Small intestine (tissue), 7 donors: ENCODE data around the gene TRAF2. TPM values are rescaled to one million over a fixed set of nuclear protein-coding genes. Genes with fewer than 3 reads are reported as not detected.

Source experiments
- DNase-seq, 2 donors: peaks; one replicate each; pipeline versions ENCODE4 v3.0.0 to v3.0.0-alpha.2; 2013
- FAIRE-seq: peaks from 2 replicates; lab custom pipeline; 2012; peaks lifted over from hg19 to GRCh38; lab: Jason Lieb, UNC
- H3K27ac ChIP-seq, 3 donors: one replicate each; pipeline ENCODE4 v1.5.1; 2013; ENCODE audit warnings: low read length in 2 of 3, mild to moderate bottlenecking in 2 of 3, control low read depth in 1 of 3, inconsistent platforms in 1 of 3, low read depth in 1 of 3, moderate library complexity in 1 of 3
- H3K27me3 ChIP-seq, 3 donors: one replicate each; pipeline ENCODE4 v1.6.1; 2013; ENCODE audit warnings: low read length in 3 of 3, inconsistent platforms in 1 of 3; ENCODE audit not compliant: control insufficient read depth in 3 of 3, insufficient read depth in 3 of 3
- H3K36me3 ChIP-seq, 3 donors: one replicate each; pipeline ENCODE4 v1.6.1; 2013; ENCODE audit warnings: low read length in 3 of 3, inconsistent platforms in 1 of 3, low read depth in 1 of 3, mild to moderate bottlenecking in 1 of 3, moderate library complexity in 1 of 3; ENCODE audit not compliant: control insufficient read depth in 3 of 3, insufficient read depth in 2 of 3
- H3K4me1 ChIP-seq, 3 donors: one replicate each; pipeline ENCODE4 v1.6.1; 2013; ENCODE audit warnings: low read length in 2 of 3, inconsistent platforms in 1 of 3, low read depth in 1 of 3, mild to moderate bottlenecking in 1 of 3, moderate library complexity in 1 of 3; ENCODE audit not compliant: control insufficient read depth in 3 of 3, insufficient read depth in 2 of 3
- H3K4me3 ChIP-seq, 3 donors: one replicate each; pipeline ENCODE4 v1.5.1; 2013; ENCODE audit warnings: low read length in 3 of 3, control low read depth in 1 of 3, inconsistent platforms in 1 of 3, low read depth in 1 of 3, mild to moderate bottlenecking in 1 of 3, moderate library complexity in 1 of 3
- H3K9me3 ChIP-seq, 2 donors: one replicate each; pipeline ENCODE4 v1.6.1; 2013; ENCODE audit warnings: low read depth in 1 of 2, low read length in 1 of 2; ENCODE audit not compliant: control insufficient read depth in 2 of 2, insufficient read depth in 1 of 2
- WGBS, 3 donors: extraction: QIAGEN DNeasy Blood & Tissue Kit; methylation state at CpG; one replicate each; pipeline ENCODE4 v1.1.7; 2013; 5-methylcytosine and 5-hydroxymethylcytosine counted together
- polyA plus RNA-seq, 4 donors: library from polyadenylated mRNA; stranded (reverse) in 3 of 4; unstranded in 1 of 4; fragments of 200-250 nt in 3 of 4; fragments of 120-200 nt in 1 of 4; gene quantifications; one replicate each; pipeline versions ENCODE4 v1.2.1 to v1.2.3, GENCODE V29; 2013
- donor health status: healthy with polysubstance abuse.
- donor health status: control.
- donor health status: control.
- donor health status: Bipolar disorder and iron deficiency.
- donor health status: healthy.

The TRAF2 gene
- polyA plus RNA-seq, 4 donors = 11.2 to 20.9 (median 13.8) TPM

DNA sequence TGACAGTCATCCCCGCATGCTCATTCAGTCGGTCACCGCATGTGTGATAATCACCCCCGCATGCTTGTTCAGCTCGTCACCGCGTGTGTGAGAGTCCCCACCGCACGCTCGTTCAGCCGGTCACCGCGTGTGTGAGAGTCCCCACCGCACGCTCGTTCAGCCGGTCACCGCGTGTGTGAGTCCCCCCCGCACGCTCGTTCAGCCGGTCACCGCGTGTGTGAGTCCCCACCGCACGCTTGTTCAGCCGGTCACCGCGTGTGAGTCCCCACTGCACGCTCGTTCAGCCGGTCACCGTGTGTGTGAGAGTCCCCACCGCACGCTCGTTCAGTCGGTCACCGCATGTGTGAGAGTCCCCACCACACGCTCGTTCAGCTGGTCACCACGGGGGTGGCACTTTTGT lies 3.5 kb downstream of the TRAF2 start:
- peaks cover 0 to 49% (median 0%) of the 10 kb centered on the region in 3 donors for H3K36me3 ChIP-seq
- no peak overlapping the region for H3K4me3 ChIP-seq
- H3K9me3 ChIP-seq = no peaks in the 10 kb centered on the region
- H3K27ac ChIP-seq = no peak overlapping the region
- WGBS, 3 donors = 95 to 96% (median 95%) methylated on average over 42 of the region's 42 CpGs
- peaks cover 0 to 5% (median 0%) of the 10 kb centered on the region in 3 donors for H3K4me1 ChIP-seq
- H3K27me3 ChIP-seq = no peaks in the 10 kb centered on the region
- no peak for DNase-seq
- FAIRE-seq = no peak

DNA sequence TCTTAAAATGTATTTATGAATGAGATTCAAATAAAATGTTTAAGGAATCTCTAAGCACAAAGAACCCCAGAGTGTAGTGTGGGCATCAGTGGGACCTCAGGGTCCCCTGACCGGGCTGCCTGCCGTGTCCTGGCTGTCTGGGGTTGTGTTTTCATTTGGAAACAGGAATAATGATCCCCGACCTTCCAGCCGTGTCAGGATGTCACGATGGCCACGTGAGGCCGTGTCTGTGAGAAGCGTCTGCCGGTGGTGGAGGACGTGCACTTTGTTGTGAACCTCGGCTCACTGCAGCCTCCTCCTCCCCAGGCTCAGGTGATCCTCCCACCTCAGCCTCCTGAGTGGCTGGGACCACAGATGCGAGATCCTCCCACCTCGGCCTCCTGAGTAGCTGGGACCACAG lies 4.3 kb downstream of the TRAF2 start:
- no peak for FAIRE-seq
- Histone ChIP-seq H3K27me3 (no peaks in the 10 kb centered on the region), H3K9me3 (no peaks in the 10 kb centered on the region), H3K27ac (no peak overlapping the region), H3K4me3 (no peak overlapping the region), H3K36me3 (peaks cover 0 to 57% (median 0%) of the 10 kb centered on the region in 3 donors), H3K4me1 (peaks cover 0 to 4% (median 0%) of the 10 kb centered on the region in 3 donors)
- WGBS, 3 donors = 82 to 89% (median 83%) methylated on average over 13 of the region's 13 CpGs
- no peak for DNase-seq

DNA sequence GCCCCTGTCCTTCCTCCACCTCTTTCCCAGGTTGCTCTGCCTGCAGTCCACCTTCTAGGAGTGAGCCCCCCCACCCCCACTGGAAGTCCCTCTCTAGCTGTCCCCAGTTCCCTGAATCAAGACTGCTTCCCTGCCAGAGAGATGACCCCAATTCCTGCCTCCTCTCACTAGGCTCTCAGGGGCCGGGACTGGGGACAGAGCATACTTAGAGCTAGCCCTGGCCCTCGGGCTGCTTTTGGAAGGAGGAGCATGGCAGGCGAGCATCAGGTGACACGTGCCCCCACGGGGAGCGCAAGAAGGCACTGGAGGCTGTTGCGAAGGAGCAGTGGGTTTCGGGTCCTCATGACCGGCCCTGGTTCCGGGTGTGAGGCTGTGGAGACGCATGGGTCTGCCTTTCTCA lies 9.7 kb downstream of the TRAF2 start:
- FAIRE-seq (no peak), DNase-seq (no peak)
- Histone ChIP-seq H3K4me1 (peaks cover 0 to 11% (median 3%) of the 10 kb centered on the region in 3 donors), H3K27me3 (no peaks in the 10 kb centered on the region), H3K4me3 (no peak overlapping the region), H3K27ac (no peak overlapping the region), H3K36me3 (peaks cover 0 to 79% (median 0%) of the 10 kb centered on the region in 3 donors), H3K9me3 (no peaks in the 10 kb centered on the region)
- WGBS, 3 donors = 81 to 94% (median 85%) methylated on average over 11 of the region's 11 CpGs

GRCh38 chr9:136898483-136899100 lies 12.3 kb downstream of the TRAF2 start:
- 93 to 97% (median 94%) methylated on average over 21 of the region's 21 CpGs for WGBS, 3 donors
- Histone ChIP-seq H3K27me3 (no peaks in the 10 kb centered on the region), H3K4me1 (peaks cover 3 to 36% (median 9%) of the 10 kb centered on the region in 3 donors), H3K9me3 (no peaks in the 10 kb centered on the region), H3K36me3 (peaks cover 0 to 78% (median 0%) of the 10 kb centered on the region in 3 donors), H3K4me3 (no peak overlapping the region), H3K27ac (no peak overlapping the region)
- DNase-seq (no peak), FAIRE-seq (no peak)

DNA sequence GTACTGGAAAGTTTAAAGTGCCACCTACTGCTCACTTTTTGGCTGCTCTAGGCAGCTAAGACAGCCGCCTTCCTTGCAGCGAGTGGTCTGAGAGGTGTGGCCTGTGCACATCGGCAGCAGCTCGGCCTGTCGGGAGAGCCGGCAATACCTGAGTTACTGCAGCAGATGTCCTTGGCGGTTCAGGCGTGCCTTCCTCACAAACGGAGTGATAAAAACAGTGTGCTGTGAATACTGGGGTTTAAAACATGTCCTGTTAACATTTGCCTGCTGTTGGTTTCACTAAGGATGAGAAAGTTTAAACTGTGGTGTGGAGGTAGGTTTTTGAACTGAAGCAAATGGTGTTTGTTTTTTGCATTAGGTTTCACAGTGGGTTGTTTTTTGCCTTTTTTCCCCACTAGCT lies 12.9 kb downstream of the TRAF2 start:
- Histone ChIP-seq H3K27ac (peak overlapping the region in 1 of 3 donors; percentile 45), H3K4me1 (peaks cover 3 to 36% (median 9%) of the 10 kb centered on the region in 3 donors), H3K27me3 (no peaks in the 10 kb centered on the region), H3K36me3 (peaks cover 0 to 82% (median 0%) of the 10 kb centered on the region in 3 donors), H3K4me3 (no peak overlapping the region), H3K9me3 (no peaks in the 10 kb centered on the region)
- DNase-seq (peak; percentile 26 to 52), FAIRE-seq (no peak)
- 13 to 54% (median 26%) methylated on average over 9 of the region's 9 CpGs for whole genome bisulfite sequencing, 3 donors

DNA sequence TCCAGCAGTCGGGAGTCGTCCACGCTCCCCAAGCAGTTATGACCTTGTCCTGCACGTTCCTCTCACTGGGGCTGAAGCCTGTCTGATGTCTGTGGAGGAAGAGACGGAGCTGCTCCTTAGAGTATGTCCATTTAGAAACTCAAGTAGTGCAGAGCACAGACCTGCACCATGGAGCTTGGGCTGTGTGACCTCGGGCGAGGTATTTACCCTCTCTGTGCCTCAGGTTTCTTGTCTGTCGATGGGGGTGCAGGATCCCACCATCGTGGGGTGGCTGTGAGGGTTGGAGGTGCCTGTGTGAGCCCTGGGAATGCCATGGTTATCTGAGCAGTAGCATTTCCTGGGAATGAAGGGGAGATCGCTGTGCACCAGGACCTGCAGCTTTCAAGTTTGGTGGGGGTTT lies 14.2 kb downstream of the TRAF2 start:
- Histone ChIP-seq H3K27ac (peak overlapping the region in 2 of 3 donors; percentile 85 to 94), H3K4me3 (no peak overlapping the region), H3K36me3 (peaks cover 0 to 76% (median 0%) of the 10 kb centered on the region in 3 donors), H3K4me1 (peaks cover 3 to 36% (median 9%) of the 10 kb centered on the region in 3 donors), H3K9me3 (no peaks in the 10 kb centered on the region), H3K27me3 (no peaks in the 10 kb centered on the region)
- FAIRE-seq = no peak
- DNase-seq = no peak
- 92 to 95% (median 93%) methylated on average over 10 of the region's 10 CpGs for WGBS, 3 donors

DNA sequence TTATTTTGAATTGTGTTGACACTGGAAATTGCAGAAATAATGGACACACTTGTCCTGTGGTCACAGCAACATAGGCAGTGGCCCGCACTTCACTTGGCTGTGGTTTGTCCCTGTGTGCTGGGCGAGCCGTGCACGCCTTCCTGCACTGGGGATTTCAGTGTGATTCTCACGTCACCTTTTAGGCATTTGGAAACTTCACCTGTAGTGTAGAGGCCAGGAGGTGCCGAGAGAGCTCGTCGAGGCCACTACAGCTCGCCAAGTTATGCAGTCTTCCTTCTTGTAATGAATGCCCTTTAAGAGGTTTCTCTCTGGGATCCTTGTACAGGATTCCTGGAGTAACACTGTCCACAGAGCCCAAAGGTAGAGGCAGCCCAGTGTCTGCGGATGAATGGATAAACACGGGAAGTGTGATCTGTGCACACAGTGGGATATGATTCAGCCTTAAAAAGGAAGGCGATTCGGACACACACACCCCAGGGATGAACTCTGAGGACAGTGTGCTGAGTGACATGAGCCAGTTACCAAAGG lies 14.7 kb downstream of the TRAF2 start:
- FAIRE-seq = no peak
- H3K4me1 ChIP-seq = peaks cover 3 to 36% (median 9%) of the 10 kb centered on the region in 3 donors
- no peak overlapping the region for H3K4me3 ChIP-seq
- peaks cover 0 to 74% (median 0%) of the 10 kb centered on the region in 3 donors for H3K36me3 ChIP-seq
- no peak for DNase-seq
- H3K9me3 ChIP-seq = no peaks in the 10 kb centered on the region
- 68 to 74% (median 70%) methylated on average over 13 of the region's 13 CpGs for WGBS, 3 donors
- no peaks in the 10 kb centered on the region for H3K27me3 ChIP-seq
- peak overlapping the region; percentile 85 to 98 (median 94) for H3K27ac ChIP-seq

DNA sequence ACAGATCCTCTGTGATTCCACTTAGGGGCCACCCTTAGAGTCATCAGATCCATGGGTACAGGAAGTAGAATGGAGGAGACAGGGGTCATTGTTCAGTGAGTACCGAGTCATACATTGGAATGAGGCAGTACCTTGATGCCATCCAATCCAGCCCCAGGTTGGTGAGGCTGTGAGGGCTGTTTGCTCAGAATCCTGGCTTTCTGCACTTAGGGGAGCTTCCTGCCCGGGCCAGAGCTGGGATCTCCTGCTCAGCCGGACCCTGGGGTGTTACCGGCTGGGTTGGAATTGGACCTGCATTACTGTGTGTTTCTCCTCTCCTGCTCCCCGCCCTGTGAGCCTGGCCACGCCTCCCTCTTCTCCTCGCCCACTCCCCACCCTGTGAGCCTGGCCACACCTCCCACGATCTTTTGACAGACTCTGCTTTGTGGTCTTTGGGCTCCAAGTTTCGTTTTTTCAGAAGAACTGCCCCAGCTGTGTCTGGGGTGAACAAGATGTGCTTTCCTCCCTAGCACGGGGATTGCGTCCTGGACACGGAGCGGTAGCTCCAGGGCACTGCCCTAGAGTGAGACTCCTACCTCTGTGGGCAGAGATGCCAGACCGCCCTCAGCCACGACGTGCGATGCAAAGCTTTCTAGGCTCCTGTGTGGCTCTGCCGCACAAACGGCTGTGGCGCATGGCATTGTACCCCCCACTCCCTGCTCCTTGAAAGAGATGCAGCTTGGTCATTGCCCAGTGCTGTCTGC lies 15.4 kb downstream of the TRAF2 start:
- FAIRE-seq = no peak
- Histone ChIP-seq H3K36me3 (peaks cover 0 to 76% (median 0%) of the 10 kb centered on the region in 3 donors), H3K27ac (peak overlapping the region; percentile 85 to 98 (median 94)), H3K4me1 (peaks cover 3 to 36% (median 9%) of the 10 kb centered on the region in 3 donors), H3K4me3 (peak overlapping the region in 1 of 3 donors; percentile 7), H3K9me3 (no peaks in the 10 kb centered on the region), H3K27me3 (no peaks in the 10 kb centered on the region)
- DNase-seq = peak; percentile 75 to 80
- WGBS, 3 donors = 14 to 26% (median 25%) methylated on average over 19 to 20 of the region's 20 CpGs
